ENCODE results near the gene TAMALIN.

Gene TAMALIN

GRCh38 chr12:52007158-52007921 is 594 bp downstream of the TAMALIN start:
- no peak for TF ChIP-seq CTCF (IDR thresholded peaks at IDR 0.05; ENCODE audit: low read depth, low read length)
- DNase-seq (ENCODE audit: extremely low read depth, low read depth), result no peak

GRCh38 chr12:52007982-52008510 is 1.3 kb downstream of the TAMALIN start:
- DNase-seq (ENCODE audit: extremely low read depth, low read depth), result no peak
- TF ChIP-seq CTCF (IDR thresholded peaks at IDR 0.05; ENCODE audit: low read depth, low read length), result no peak

- no peak for TF ChIP-seq CTCF (IDR thresholded peaks at IDR 0.05; ENCODE audit: low read depth, low read length)
- DNase-seq (ENCODE audit: extremely low read depth, low read depth), result no peak
Measured at GRCh38 chr12:52009081-52009751, 2.5 kb downstream of the TAMALIN start.

GRCh38 chr12:52010152-52010622 is 3.4 kb downstream of the TAMALIN start:
- TF ChIP-seq CTCF (IDR thresholded peaks at IDR 0.05; ENCODE audit: low read depth, low read length), result no peak
- peak; percentile 59 for DNase-seq (ENCODE audit: extremely low read depth, low read depth)

GRCh38 chr12:52010692-52011601 is 4.2 kb downstream of the TAMALIN start:
- DNase-seq (ENCODE audit: extremely low read depth, low read depth), result no peak

GRCh38 chr12:52011602-52012214 is 5.0 kb downstream of the TAMALIN start:
- DNase-seq (ENCODE audit: extremely low read depth, low read depth), result no peak
- no peak for TF ChIP-seq CTCF (IDR thresholded peaks at IDR 0.05; ENCODE audit: low read depth, low read length)

More at GRCh38 chr12:52010692-52011601, 4.2 kb downstream of the TAMALIN start:
- no peak for TF ChIP-seq CTCF (IDR thresholded peaks at IDR 0.05; ENCODE audit: low read depth, low read length)
